ENCODE data around the gene ADARB2. TPM values are rescaled to one million over a fixed set of nuclear protein-coding genes. Genes with fewer than 3 reads are reported as not detected.

ADARB2 gene
- total RNA-seq, 2 experiments from 2014 or later = not detected

- H3K36me3 Mint-ChIP-seq = no peaks in the 10 kb centered on the region
- H3K4me1 Mint-ChIP-seq = no peaks in the 10 kb centered on the region
- DNase-seq = no peak
- no peaks in the 10 kb centered on the region for H3K9me3 Mint-ChIP-seq
- H3K27me3 Mint-ChIP-seq = peaks cover 5% of the 10 kb centered on the region
- H3K4me3 Mint-ChIP-seq = no peak overlapping the region
- H3K27ac Mint-ChIP-seq = no peak overlapping the region
These were observed 550.7 kb downstream of the ADARB2 start for GRCh38 chr10:1186683-1186990.

- Mint-ChIP-seq H3K27me3 (peaks cover 5% of the 10 kb centered on the region), H3K36me3 (no peaks in the 10 kb centered on the region), H3K9me3 (no peaks in the 10 kb centered on the region), H3K4me1 (no peaks in the 10 kb centered on the region), H3K4me3 (no peak overlapping the region), H3K27ac (no peak overlapping the region)
- DNase-seq = no peak
These were observed 551.2 kb downstream of the ADARB2 start for GRCh38 chr10:1185911-1186682.

- Mint-ChIP-seq H3K36me3 (no peaks in the 10 kb centered on the region), H3K4me3 (no peak overlapping the region), H3K27me3 (peaks cover 5% of the 10 kb centered on the region), H3K4me1 (no peaks in the 10 kb centered on the region), H3K9me3 (no peaks in the 10 kb centered on the region), H3K27ac (no peak overlapping the region)
- DNase-seq = no peak
These were observed 552.5 kb downstream of the ADARB2 start for GRCh38 chr10:1184541-1185430.

- Mint-ChIP-seq H3K4me3 (no peak overlapping the region), H3K36me3 (no peaks in the 10 kb centered on the region), H3K9me3 (no peaks in the 10 kb centered on the region), H3K4me1 (no peaks in the 10 kb centered on the region), H3K27ac (no peak overlapping the region), H3K27me3 (peaks cover 5% of the 10 kb centered on the region)
- no peak for DNase-seq
These were observed 553.6 kb downstream of the ADARB2 start for GRCh38 chr10:1183701-1184100.

- DNase-seq = no peak
- Mint-ChIP-seq H3K9me3 (no peaks in the 10 kb centered on the region), H3K36me3 (no peaks in the 10 kb centered on the region), H3K27me3 (peaks cover 5% of the 10 kb centered on the region), H3K4me3 (no peak overlapping the region), H3K27ac (no peak overlapping the region), H3K4me1 (no peaks in the 10 kb centered on the region)
These were observed 554.3 kb downstream of the ADARB2 start for GRCh38 chr10:1183033-1183396.

GRCh38 chr10:1182280-1183032 lies 554.9 kb downstream of the ADARB2 start:
- Mint-ChIP-seq H3K27me3 (peaks cover 5% of the 10 kb centered on the region), H3K4me3 (no peak overlapping the region)
- DNase-seq = no peak

GRCh38 chr10:1180836-1181235 lies 556.5 kb downstream of the ADARB2 start:
- Mint-ChIP-seq H3K4me3 (no peak overlapping the region), H3K27ac (no peak overlapping the region), H3K36me3 (no peaks in the 10 kb centered on the region), H3K9me3 (no peaks in the 10 kb centered on the region), H3K4me1 (no peaks in the 10 kb centered on the region), H3K27me3 (peaks cover 5% of the 10 kb centered on the region)
- no peak for DNase-seq

More at GRCh38 chr10:1182280-1183032, 554.9 kb downstream of the ADARB2 start:
- Mint-ChIP-seq H3K4me1 (no peaks in the 10 kb centered on the region), H3K9me3 (no peaks in the 10 kb centered on the region), H3K36me3 (no peaks in the 10 kb centered on the region), H3K27ac (no peak overlapping the region)

- Mint-ChIP-seq H3K9me3 (no peaks in the 10 kb centered on the region), H3K4me3 (no peak overlapping the region), H3K27ac (no peak overlapping the region), H3K27me3 (peaks cover 5% of the 10 kb centered on the region), H3K4me1 (no peaks in the 10 kb centered on the region), H3K36me3 (no peaks in the 10 kb centered on the region)
- DNase-seq = no peak
These were observed 557.1 kb downstream of the ADARB2 start for GRCh38 chr10:1180071-1180730.

GRCh38 chr10:1179346-1180070 lies 557.8 kb downstream of the ADARB2 start:
- DNase-seq = no peak
- Mint-ChIP-seq H3K9me3 (no peaks in the 10 kb centered on the region), H3K27ac (no peak overlapping the region), H3K36me3 (no peaks in the 10 kb centered on the region), H3K27me3 (peaks cover 5% of the 10 kb centered on the region), H3K4me3 (no peak overlapping the region), H3K4me1 (no peaks in the 10 kb centered on the region)

- peaks cover 3% of the 10 kb centered on the region for H3K27me3 Mint-ChIP-seq
- H3K27ac Mint-ChIP-seq = no peak overlapping the region
- H3K36me3 Mint-ChIP-seq = no peaks in the 10 kb centered on the region
- H3K4me1 Mint-ChIP-seq = no peaks in the 10 kb centered on the region
- H3K4me3 Mint-ChIP-seq = no peak overlapping the region
- DNase-seq = no peak
- H3K9me3 Mint-ChIP-seq = no peaks in the 10 kb centered on the region
These were observed 558.8 kb downstream of the ADARB2 start for GRCh38 chr10:1178506-1178905.

- Mint-ChIP-seq H3K4me3 (no peak overlapping the region), H3K27me3 (no peaks in the 10 kb centered on the region), H3K9me3 (no peaks in the 10 kb centered on the region), H3K4me1 (no peaks in the 10 kb centered on the region), H3K27ac (no peak overlapping the region), H3K36me3 (no peaks in the 10 kb centered on the region)
- no peak for DNase-seq
These were observed 559.4 kb downstream of the ADARB2 start for GRCh38 chr10:1177936-1178335.

- DNase-seq = no peak
- no peaks in the 10 kb centered on the region for H3K27me3 Mint-ChIP-seq
- no peaks in the 10 kb centered on the region for H3K9me3 Mint-ChIP-seq
- H3K4me1 Mint-ChIP-seq = no peaks in the 10 kb centered on the region
- H3K36me3 Mint-ChIP-seq = no peaks in the 10 kb centered on the region
- no peak overlapping the region for H3K27ac Mint-ChIP-seq
- no peak overlapping the region for H3K4me3 Mint-ChIP-seq
These were observed 561.3 kb downstream of the ADARB2 start for GRCh38 chr10:1175956-1176565.

- Mint-ChIP-seq H3K27me3 (no peaks in the 10 kb centered on the region), H3K36me3 (no peaks in the 10 kb centered on the region), H3K27ac (no peak overlapping the region), H3K4me3 (no peak overlapping the region), H3K4me1 (no peaks in the 10 kb centered on the region), H3K9me3 (no peaks in the 10 kb centered on the region)
- no peak for DNase-seq
These were observed 563.3 kb downstream of the ADARB2 start for GRCh38 chr10:1174022-1174421.

GRCh38 chr10:1173091-1173490 lies 564.2 kb downstream of the ADARB2 start:
- Mint-ChIP-seq H3K9me3 (no peaks in the 10 kb centered on the region), H3K27ac (no peak overlapping the region), H3K27me3 (no peaks in the 10 kb centered on the region), H3K36me3 (no peaks in the 10 kb centered on the region), H3K4me1 (no peaks in the 10 kb centered on the region), H3K4me3 (no peak overlapping the region)
- DNase-seq = no peak
